Stimulated activated naive CD4-positive, alpha-beta T cell (primary cell): Measurements from ENCODE around the gene BRF1.

Experiments used
- DNase-seq, 6 experiments: peaks; one replicate each; lab custom pipeline; 2025; lab: John Stamatoyannopoulos, UW

Gene BRF1

GRCh38 chr14:105171004-105171673 is 129.7 kb downstream of the BRF1 start:
- DNase-seq = peak in 1 of 6 experiments; percentile 16

GRCh38 chr14:105169776-105170655 is 130.8 kb downstream of the BRF1 start:
- peak in 2 of 6 experiments; percentile 5 to 8 for DNase-seq

GRCh38 chr14:105168979-105169507 is 131.8 kb downstream of the BRF1 start:
- DNase-seq = peak in 4 of 6 experiments; percentile 30 to 42 (median 36)

GRCh38 chr14:105168496-105168978 is 132.3 kb downstream of the BRF1 start, which contains the start of gene JAG2:
TSS of gene JAG2 (minus strand) at chr14:105168776. CDS start at chr14:105168420, 356 bp downstream.
- peak; percentile 19 to 66 (median 40) for DNase-seq

- DNase-seq = no peak
Observed at GRCh38 chr14:105168093-105168420, 132.7 kb downstream of the BRF1 start.

DNA sequence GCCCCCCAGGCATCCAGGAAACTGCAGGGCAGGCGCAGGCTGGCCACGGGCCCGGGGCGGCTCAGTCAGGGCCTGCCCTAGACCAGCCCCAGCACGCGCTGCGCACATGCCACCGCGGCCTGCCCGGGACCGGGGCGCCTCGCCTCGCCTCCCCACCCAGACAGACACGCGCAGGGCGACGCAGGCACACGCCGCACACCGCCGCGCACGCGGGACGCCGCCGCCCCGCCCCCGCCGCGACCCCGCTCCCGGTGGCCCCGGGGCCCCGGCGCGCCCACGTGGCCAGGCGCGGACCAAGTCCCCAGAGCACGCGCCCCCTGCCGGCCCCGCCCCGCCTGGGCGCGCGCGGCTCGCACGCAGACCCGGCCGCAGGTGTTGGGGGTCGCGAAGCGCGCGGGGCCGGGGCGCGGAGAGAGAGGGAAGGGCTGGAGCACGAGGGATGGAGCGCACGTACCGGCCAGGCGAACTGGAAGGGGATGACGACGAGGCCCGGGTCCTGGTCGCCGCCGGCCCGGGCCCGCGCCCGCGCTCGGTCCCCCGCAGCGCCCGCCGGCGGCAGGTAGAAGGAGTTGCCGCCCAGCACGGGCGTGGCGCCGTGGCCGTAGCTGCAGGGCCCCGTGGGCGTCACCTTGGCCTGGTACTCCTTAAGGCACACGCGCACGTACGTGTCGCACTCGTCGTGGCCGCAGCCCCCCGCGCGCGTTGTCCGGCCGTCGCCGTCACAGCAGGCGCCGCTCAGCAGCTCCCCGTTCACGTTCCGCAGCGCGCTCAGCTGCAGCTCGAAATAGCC is 133.3 kb downstream of the BRF1 start:
- no peak for DNase-seq

- DNase-seq = no peak
Observed at GRCh38 chr14:105166571-105167302, 134.1 kb downstream of the BRF1 start.

GRCh38 chr14:105165761-105166485 is 134.9 kb downstream of the BRF1 start:
- DNase-seq = no peak

GRCh38 chr14:105165134-105165704 is 135.6 kb downstream of the BRF1 start:
- no peak for DNase-seq

DNA sequence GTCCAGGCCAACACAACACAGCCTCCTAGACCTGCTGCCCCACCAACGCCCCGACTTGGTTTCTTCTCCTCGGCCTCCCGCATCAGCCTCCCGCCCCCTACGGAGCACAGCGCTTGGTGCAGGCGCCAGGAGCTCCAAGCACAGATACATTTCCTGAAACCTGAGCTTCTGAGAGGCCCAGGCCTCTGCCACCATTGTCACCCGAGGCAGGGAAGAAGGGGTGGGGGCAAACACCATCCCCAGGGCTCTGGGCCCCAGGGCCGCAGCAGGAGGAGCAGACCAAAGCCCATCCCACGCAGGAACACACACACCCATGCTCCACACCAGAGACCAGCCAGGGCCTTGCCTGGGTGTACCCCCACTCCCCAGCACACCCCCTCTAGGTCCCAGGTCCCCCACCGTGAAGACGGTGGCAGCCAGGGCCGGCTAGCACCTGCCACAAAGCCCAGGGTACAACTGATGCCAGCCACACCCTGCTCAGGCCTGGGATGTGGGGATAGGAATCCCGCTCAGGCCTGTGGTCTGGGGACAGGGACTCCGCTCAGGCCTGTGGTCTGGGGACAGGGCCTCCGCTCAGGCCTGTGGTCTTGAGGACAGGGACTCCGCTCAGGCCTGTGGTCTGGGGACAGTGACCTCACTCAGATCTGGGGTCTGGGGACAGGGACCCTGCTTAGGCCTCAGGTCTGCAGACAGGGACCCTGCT is 137.6 kb downstream of the BRF1 start:
- no peak for DNase-seq

- DNase-seq = no peak
Observed at GRCh38 chr14:105162669-105162979, 138.2 kb downstream of the BRF1 start.

DNA sequence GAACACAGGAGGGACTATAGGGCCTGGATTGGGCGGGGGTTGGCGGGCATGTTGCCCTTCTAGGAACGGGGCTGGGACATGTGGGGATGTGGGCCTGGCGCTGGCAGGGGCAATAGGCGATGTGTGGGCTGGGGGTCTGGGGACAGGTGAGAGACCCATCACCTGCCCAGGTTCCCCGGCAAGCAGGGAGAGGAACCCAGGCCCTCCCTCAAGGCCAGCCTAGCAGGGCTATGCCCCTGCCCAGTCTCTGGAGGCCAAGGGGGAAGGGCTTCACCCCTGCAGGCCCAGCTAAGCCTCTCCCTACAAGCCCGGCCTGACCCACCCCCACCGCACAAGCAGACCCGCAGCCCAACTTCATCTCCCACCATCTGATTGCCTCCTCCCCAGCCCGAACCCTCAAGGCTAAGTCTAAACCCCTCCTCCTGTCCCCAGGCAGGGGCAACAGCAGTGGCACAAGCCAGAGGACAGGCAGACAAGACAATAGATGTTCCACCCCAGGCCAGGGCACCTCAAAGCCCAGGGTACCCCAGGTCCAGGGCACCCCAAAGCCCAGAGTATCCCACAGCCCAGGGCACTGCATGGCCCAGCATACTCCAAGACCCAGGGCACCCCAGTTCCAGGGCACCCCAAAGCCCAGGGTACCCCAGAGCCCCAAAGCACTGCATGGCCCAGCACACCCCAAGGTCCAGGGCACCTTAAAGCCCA is 138.7 kb downstream of the BRF1 start:
- no peak for DNase-seq

DNA sequence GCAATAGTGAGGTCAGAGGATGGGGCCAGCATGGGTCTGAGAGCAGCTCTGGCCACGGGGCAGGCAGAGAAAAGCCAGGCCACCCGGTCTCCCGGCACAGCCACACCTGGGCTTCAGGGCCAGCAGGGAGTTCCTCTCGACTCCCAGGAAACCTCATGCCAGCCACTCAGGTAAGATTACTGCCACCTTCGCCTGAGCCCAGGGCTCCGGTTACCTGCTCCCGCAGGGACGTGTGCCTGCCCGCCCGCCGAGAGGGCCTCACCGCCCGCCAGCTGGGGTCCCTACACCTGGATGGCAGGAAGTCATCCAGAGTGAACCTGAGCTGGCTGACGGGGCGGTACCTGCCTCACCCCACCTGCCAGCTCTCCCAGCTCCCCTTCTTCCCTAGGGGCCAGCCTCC is 139.5 kb downstream of the BRF1 start:
- DNase-seq = no peak

GRCh38 chr14:105160776-105161175 is 140.0 kb downstream of the BRF1 start:
- DNase-seq = no peak

DNA sequence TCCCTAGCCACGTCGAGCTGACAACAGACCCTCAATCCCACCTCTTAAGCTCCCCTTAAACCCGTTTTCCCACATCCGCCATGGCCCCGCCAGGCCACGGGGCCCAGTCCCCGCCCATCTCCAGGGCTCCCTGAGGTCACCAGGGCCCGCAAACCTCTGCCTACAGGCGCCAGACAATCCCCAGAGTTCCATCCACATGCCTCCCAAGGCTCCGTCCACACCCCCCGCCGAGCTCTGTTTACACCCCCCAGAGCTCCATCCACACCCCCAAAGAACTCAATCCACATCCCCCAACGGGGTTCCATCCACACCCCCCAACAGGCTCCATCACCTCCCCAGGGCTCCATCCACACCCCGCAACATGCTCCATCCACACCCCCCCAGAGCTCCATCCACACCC is 141.5 kb downstream of the BRF1 start:
- no peak for DNase-seq
